Measurements from ENCODE around the gene CNTN1. TPM values are rescaled to one million over a fixed set of nuclear protein-coding genes. Genes with fewer than 3 reads are reported as not detected.

The CNTN1 gene
- total and polyA plus RNA-seq, 2 of the 8 experiments (the other 6 are each of a cell fraction or from before 2014, with no cell fraction given): 7.2 to 21.8 TPM

DNA sequence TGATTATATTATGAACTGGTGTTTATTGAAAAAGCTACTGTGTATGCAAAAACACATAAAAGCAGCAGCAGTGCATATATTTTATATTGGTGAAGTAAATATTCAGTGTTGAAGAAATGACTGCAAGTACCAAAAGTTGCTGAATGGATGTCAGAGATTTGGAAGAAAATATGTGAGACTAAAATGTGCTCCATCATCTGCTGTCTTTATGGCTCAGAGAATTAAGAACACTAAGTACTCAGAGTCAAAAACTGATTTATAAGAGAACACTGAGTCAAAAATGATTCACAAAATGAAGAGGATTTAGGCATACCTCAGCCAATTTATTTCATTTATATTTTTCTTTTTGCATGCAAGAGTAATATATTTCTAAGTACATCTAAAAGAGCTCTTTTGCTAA, 409.6 kb downstream of the CNTN1 start:
- Histone ChIP-seq H2BK5ac (ENCODE audit: low read depth, low read length) (no peak overlapping the region), H3K79me1 (ENCODE audit: low read depth, low read length) (no peaks in the 10 kb centered on the region), H3K4me1 (replicated peaks in 1 of 4; ENCODE audit: control insufficient read depth in 3 of 4, insufficient read depth in 4 of 4, low read length in 3 of 4) (no peaks in the 10 kb centered on the region), H4K8ac (ENCODE audit: extremely low read depth, insufficient read depth, low read length) (no peak overlapping the region), H3K36me3 (ENCODE audit: control insufficient read depth in 2 of 4, insufficient read depth in 4 of 4, low read length in 3 of 4) (no peaks in the 10 kb centered on the region), H3K9me3 (ENCODE audit: insufficient read depth in 2 of 2, low read depth in 1 of 2, low read length in 1 of 2) (no peaks in the 10 kb centered on the region), H3K18ac (ENCODE audit: extremely low read depth, low read length) (no peak overlapping the region), H2BK12ac (ENCODE audit: low read depth, low read length) (no peak overlapping the region), H4K91ac (replicated peaks; ENCODE audit: insufficient read length, low read length) (no peak overlapping the region), H2AFZ (ENCODE audit: low read length) (no peak overlapping the region), H3K27me3 (replicated peaks in 1 of 4; ENCODE audit: control insufficient read depth in 3 of 4, extremely low read depth in 1 of 4, insufficient read depth in 3 of 4, low read length in 3 of 4) (no peaks in the 10 kb centered on the region), H3K4me2 (ENCODE audit: insufficient read depth in 1 of 2, low read depth in 2 of 2, low read length in 2 of 2) (no peak overlapping the region), H3K4me3 (ENCODE audit: extremely low read depth in 1 of 4, insufficient read depth in 2 of 4, low read depth in 3 of 4, low read length in 4 of 4) (no peak overlapping the region), H2BK20ac (ENCODE audit: low read length) (no peak overlapping the region), H3K23ac (ENCODE audit: insufficient read length) (no peak overlapping the region), H3K79me2 (ENCODE audit: control insufficient read depth in 1 of 2, insufficient read depth in 2 of 2, low read length in 2 of 2) (no peaks in the 10 kb centered on the region), H4K20me1 (replicated peaks in 1 of 2; ENCODE audit: control insufficient read depth in 1 of 2, insufficient read depth in 2 of 2, low read length in 2 of 2) (no peaks in the 10 kb centered on the region), H2AK5ac (ENCODE audit: low read depth, low read length) (no peak overlapping the region), H3K27ac (ENCODE audit: low read depth, low read length) (no peak overlapping the region), H2BK15ac (ENCODE audit: low read length) (no peak overlapping the region), H3K56ac (replicated peaks; ENCODE audit: insufficient read length, low read depth, low read length) (no peak overlapping the region), H2BK120ac (replicated peaks; ENCODE audit: low read depth, low read length) (no peak overlapping the region), H3K14ac (ENCODE audit: insufficient read length) (no peak overlapping the region), H3K23me2 (ENCODE audit: low read depth, low read length) (no peaks in the 10 kb centered on the region; the same call in 1 of the 2 replicates), H3K4ac (replicated peaks; ENCODE audit: insufficient read length, low read depth, low read length) (no peak overlapping the region), H3K9ac (replicated peaks in 1 of 4; ENCODE audit: extremely low read depth in 1 of 4, low read depth in 3 of 4, low read length in 3 of 4) (no peak overlapping the region), H4K5ac (ENCODE audit: insufficient read length, low read depth, low read length) (no peak overlapping the region)
- CTCF ChIA-PET (ENCODE audit: partially characterized antibody): no interaction called here
- no peak for FAIRE-seq
- no peak for DNase-seq (ENCODE audit: low read depth in 1 of 2, low spot score in 2 of 2)
- POLR2A ChIA-PET (ENCODE audit: partially characterized antibody): no interaction called here
- TF ChIP-seq RNF2 (IDR thresholded peaks at IDR 0.05; ENCODE audit: borderline replicate concordance, low read depth, low read length, missing control alignments, poor library complexity, severe bottlenecking) (no peak), ZNF274 (IDR thresholded peaks at IDR 0.05; ENCODE audit: borderline replicate concordance, extremely low read depth, low read length) (no peak), POLR2AphosphoS5 (IDR thresholded peaks at IDR 0.05; ENCODE audit: low read depth, low read length) (no peak), SIN3A (conservative IDR thresholded peaks at IDR 0.05 in 1 of 2, IDR thresholded peaks at IDR 0.05 in 1 of 2; ENCODE audit: low read depth in 1 of 2, low read length in 2 of 2) (no peak), CEBPB (IDR thresholded peaks at IDR 0.05; ENCODE audit: low read depth, low read length) (no peak), TAF7 (optimal IDR thresholded peaks at IDR 0.05; ENCODE audit: borderline replicate concordance, low read depth, low read length) (no peak), SIRT6 (IDR thresholded peaks at IDR 0.05; ENCODE audit: low read length) (no peak), CHD1 (IDR thresholded peaks at IDR 0.05; ENCODE audit: low read depth, low read length) (no peak), NRF1 (IDR thresholded peaks at IDR 0.05; ENCODE audit: low read depth, low read length) (no peak), EZH2 (IDR thresholded peaks at IDR 0.05; ENCODE audit: low read depth, low read length, severe bottlenecking) (no peak)
- TF ChIP-seq, protein P1, sequence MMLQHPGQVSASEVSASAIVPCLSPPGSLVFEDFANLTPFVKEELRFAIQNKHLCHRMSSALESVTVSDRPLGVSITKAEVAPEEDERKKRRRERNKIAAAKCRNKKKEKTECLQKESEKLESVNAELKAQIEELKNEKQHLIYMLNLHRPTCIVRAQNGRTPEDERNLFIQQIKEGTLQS (IDR thresholded peaks at IDR 0.05; ENCODE audit: insufficient read depth, low read depth, low read length): no peak
- TF ChIP-seq, protein P2, sequence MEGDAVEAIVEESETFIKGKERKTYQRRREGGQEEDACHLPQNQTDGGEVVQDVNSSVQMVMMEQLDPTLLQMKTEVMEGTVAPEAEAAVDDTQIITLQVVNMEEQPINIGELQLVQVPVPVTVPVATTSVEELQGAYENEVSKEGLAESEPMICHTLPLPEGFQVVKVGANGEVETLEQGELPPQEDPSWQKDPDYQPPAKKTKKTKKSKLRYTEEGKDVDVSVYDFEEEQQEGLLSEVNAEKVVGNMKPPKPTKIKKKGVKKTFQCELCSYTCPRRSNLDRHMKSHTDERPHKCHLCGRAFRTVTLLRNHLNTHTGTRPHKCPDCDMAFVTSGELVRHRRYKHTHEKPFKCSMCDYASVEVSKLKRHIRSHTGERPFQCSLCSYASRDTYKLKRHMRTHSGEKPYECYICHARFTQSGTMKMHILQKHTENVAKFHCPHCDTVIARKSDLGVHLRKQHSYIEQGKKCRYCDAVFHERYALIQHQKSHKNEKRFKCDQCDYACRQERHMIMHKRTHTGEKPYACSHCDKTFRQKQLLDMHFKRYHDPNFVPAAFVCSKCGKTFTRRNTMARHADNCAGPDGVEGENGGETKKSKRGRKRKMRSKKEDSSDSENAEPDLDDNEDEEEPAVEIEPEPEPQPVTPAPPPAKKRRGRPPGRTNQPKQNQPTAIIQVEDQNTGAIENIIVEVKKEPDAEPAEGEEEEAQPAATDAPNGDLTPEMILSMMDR (IDR thresholded peaks at IDR 0.05; ENCODE audit: control extremely low read depth in 1 of 3, insufficient read depth in 1 of 3, low read depth in 1 of 3, low read length in 3 of 3): no peak

Measured in H1 (cell line).